Measurements from ENCODE around the gene C1QTNF5. TPM values are rescaled to one million over a fixed set of nuclear protein-coding genes. Genes with fewer than 3 reads are reported as not detected.

C1QTNF5 gene
- total and polyA plus RNA-seq, 2 of the 8 experiments (the other 6 are each of a cell fraction or from before 2014, with no cell fraction given): 2.2 to 2.7 TPM

DNA sequence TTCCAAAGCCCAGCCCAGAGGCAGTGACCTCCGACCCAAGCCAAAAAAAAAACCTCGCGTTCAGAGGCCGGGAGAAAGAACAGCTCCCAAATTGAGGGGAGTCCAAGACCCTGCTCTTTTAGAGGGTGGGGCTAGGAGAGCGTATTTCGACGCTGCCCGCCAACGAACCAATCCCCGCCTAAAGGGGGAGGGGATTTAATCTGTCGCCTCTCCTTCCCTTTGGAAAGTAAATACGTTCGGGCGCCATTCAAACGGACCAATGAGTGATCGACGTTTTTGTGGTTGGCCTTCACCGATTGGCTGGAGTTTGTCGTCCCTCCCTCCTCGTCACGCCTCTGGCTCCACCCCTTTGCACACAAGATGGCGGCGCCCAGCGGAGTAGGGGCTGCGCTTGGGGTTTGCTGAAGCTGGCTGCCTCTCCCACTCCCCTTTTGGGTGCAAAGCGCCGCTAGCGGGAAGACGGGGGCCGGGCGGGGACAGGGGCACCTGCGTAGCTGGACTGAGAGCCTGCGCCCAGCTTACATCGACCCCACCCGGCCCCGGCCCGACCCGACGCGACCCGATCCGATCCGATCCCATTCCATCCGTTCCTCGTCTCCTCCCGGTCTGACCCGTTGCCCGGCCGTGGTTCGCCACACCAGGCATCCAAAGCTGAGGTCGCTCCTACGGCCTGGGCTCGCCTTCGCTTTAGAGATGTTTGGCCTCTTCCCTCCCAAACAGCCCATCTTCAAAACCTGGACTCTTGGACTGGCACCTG, 6.3 kb downstream of the C1QTNF5 start, which contains the start of gene RNF26:
RNF26 (plus strand) TSS at position 354 of the 757 bp plus-strand sequence. CDS start 596 bp downstream, outside the sequence.
- FAIRE-seq (peak; percentile 100), DNase-seq (ENCODE audit: low read depth in 1 of 2, low spot score in 2 of 2) (peak; percentile 95 to 98)
- Histone ChIP-seq H3K79me2 (ENCODE audit: control insufficient read depth in 1 of 2, insufficient read depth in 2 of 2, low read length in 2 of 2) (peaks cover 5 to 26% of the 10 kb centered on the region in 2 experiments; a peak in 3 of 4 replicates), H3K36me3 (ENCODE audit: control insufficient read depth in 2 of 4, insufficient read depth in 4 of 4, low read length in 3 of 4) (peaks cover 0 to 6% (median 2%) of the 10 kb centered on the region in 4 experiments; a peak in 1 of 8 replicates), H4K91ac (replicated peaks; ENCODE audit: insufficient read length, low read length) (peak within 1 kb of the TSS; percentile 80), H3K23me2 (ENCODE audit: low read depth, low read length) (peaks cover 5% of the 10 kb centered on the region; the same call in 1 of the 2 replicates), H2BK120ac (replicated peaks; ENCODE audit: low read depth, low read length) (peak within 1 kb of the TSS; percentile 38), H3K9ac (replicated peaks in 1 of 4; ENCODE audit: extremely low read depth in 1 of 4, low read depth in 3 of 4, low read length in 3 of 4) (peak within 1 kb of the TSS; percentile 68 to 97 (median 94)), H3K79me1 (ENCODE audit: low read depth, low read length) (peaks cover 12% of the 10 kb centered on the region), H2AFZ (ENCODE audit: low read length) (no peak within 1 kb of the TSS), H4K20me1 (replicated peaks in 1 of 2; ENCODE audit: control insufficient read depth in 1 of 2, insufficient read depth in 2 of 2, low read length in 2 of 2) (peaks cover 3 to 11% of the 10 kb centered on the region in 2 experiments), H2BK20ac (ENCODE audit: low read length) (no peak within 1 kb of the TSS), H3K27ac (ENCODE audit: low read depth, low read length) (peak within 1 kb of the TSS; percentile 89), H2BK12ac (ENCODE audit: low read depth, low read length) (peak within 1 kb of the TSS; percentile 96), H2BK15ac (ENCODE audit: low read length) (peak within 1 kb of the TSS; percentile 97; the same call in 1 of the 2 replicates), H3K14ac (ENCODE audit: insufficient read length) (no peak within 1 kb of the TSS), H2BK5ac (ENCODE audit: low read depth, low read length) (peak within 1 kb of the TSS; percentile 89), H3K4ac (replicated peaks; ENCODE audit: insufficient read length, low read depth, low read length) (peak within 1 kb of the TSS; percentile 35), H3K4me2 (ENCODE audit: insufficient read depth in 1 of 2, low read depth in 2 of 2, low read length in 2 of 2) (peak within 1 kb of the TSS; percentile 96 to 98), H4K5ac (ENCODE audit: insufficient read length, low read depth, low read length) (peak within 1 kb of the TSS; percentile 45), H3K9me3 (ENCODE audit: insufficient read depth in 2 of 2, low read depth in 1 of 2, low read length in 1 of 2) (no peaks in the 10 kb centered on the region), H3K4me1 (replicated peaks in 1 of 4; ENCODE audit: control insufficient read depth in 3 of 4, insufficient read depth in 4 of 4, low read length in 3 of 4) (peaks cover 4 to 24% (median 18%) of the 10 kb centered on the region in 4 experiments), H3K56ac (replicated peaks; ENCODE audit: insufficient read length, low read depth, low read length) (peak within 1 kb of the TSS; percentile 62), H3K18ac (ENCODE audit: extremely low read depth, low read length) (no peak within 1 kb of the TSS), H3K23ac (ENCODE audit: insufficient read length) (no peak within 1 kb of the TSS), H3K27me3 (replicated peaks in 1 of 4; ENCODE audit: control insufficient read depth in 3 of 4, extremely low read depth in 1 of 4, insufficient read depth in 3 of 4, low read length in 3 of 4) (peaks cover 3 to 8% (median 6%) of the 10 kb centered on the region in 4 experiments; a peak in 6 of 7 replicates), H3K4me3 (ENCODE audit: extremely low read depth in 1 of 4, insufficient read depth in 2 of 4, low read depth in 3 of 4, low read length in 4 of 4) (peak within 1 kb of the TSS; percentile 92 to 96 (median 96)), H4K8ac (ENCODE audit: extremely low read depth, insufficient read depth, low read length) (peak within 1 kb of the TSS; percentile 97), H2AK5ac (ENCODE audit: low read depth, low read length) (peak within 1 kb of the TSS; percentile 79; the same call in 1 of the 2 replicates)
- ChIA-PET CTCF (ENCODE audit: partially characterized antibody) (interaction anchor here (0.6 to 20.0 kb wide), 7 partner anchors 14 to 1572 kb away, joined by 3 to 415 read pairs (median 4); partner anchors contain the start of gene MCAM), POLR2A (ENCODE audit: partially characterized antibody) (interaction anchor here (0.7 to 3.9 kb wide), 8 partner anchors 12 to 240 kb away, joined by 3 to 29 read pairs (median 4); partner anchors contain the start of genes C2CD2L and MCAM)
- WGBS, 2 experiments (ENCODE audit: extremely low coverage in 1 of 2, insufficient coverage in 1 of 2, insufficient read length in 1 of 2, insufficient replicate concordance in 2 of 2, low coverage in 1 of 2, low lambda C conversion rate in 2 of 2, missing lambda C conversion rate in 1 of 2): 1% methylated on average over 25 of the region's 54 CpGs; no CpG with 5 or more reads in 1 of the 2 experiments
- TF ChIP-seq TBP (IDR thresholded peaks at IDR 0.05; ENCODE audit: low read depth, low read length): peak; percentile 67
- TF ChIP-seq RBBP5 (IDR thresholded peaks at IDR 0.05; ENCODE audit: borderline replicate concordance, low read depth, low read length): 0 out of 2 replicates have a peak, but pooled peaks have one; percentile 17
- TF ChIP-seq PHF8 (conservative IDR thresholded peaks at IDR 0.05; ENCODE audit: low read depth, low read length): peak; percentile 87
- TF ChIP-seq KDM5A (IDR thresholded peaks at IDR 0.05; ENCODE audit: low read length): peak; percentile 99
- peak; percentile 81 for TF ChIP-seq ASH2L (IDR thresholded peaks at IDR 0.05; ENCODE audit: low read length)
- TF ChIP-seq SP2 (IDR thresholded peaks at IDR 0.05; ENCODE audit: low read length): peak; percentile 24; the same call in 1 of the 2 replicates
- TF ChIP-seq MAX (IDR thresholded peaks at IDR 0.05): no peak
- peak in 1 of 2 experiments; percentile 88; a peak in 2 of 3 replicates for TF ChIP-seq POLR2A (IDR thresholded peaks at IDR 0.05; ENCODE audit: control extremely low read depth in 1 of 2, low read depth in 2 of 2, low read length in 2 of 2)
- peak; percentile 88 for TF ChIP-seq TAF1 (IDR thresholded peaks at IDR 0.05; ENCODE audit: low read depth, low read length)
- TF ChIP-seq POLR2AphosphoS5 (IDR thresholded peaks at IDR 0.05; ENCODE audit: low read depth, low read length): peak; percentile 76
- TF ChIP-seq EP300 (IDR thresholded peaks at IDR 0.05; ENCODE audit: borderline replicate concordance in 1 of 2, low read depth in 2 of 2, low read length in 2 of 2): no peak

Data from H1 (cell line).